Erythroblast (primary cell): ENCODE measurements around the gene C2CD4C.
"Not testable (repeated sequence)": the region's sequence is repeated elsewhere in the genome, so short reads cannot be mapped to it uniquely, and the experiment has no call there.

Experiments
- DNase-seq, 2 experiments: peaks; one replicate each; lab custom pipeline; 2025; lab: John Stamatoyannopoulos, UW
- GATA1 ChIP-seq: IDR thresholded peaks from 2 replicates; pipeline ENCODE4 v1.6.1; 2011; ENCODE audit warnings: low read depth, mild to moderate bottlenecking, control low read depth, low read length, moderate library complexity
- POLR2A ChIP-seq: IDR thresholded peaks from 2 replicates; pipeline ENCODE4 v1.6.1; 2011; ENCODE audit warnings: mild to moderate bottlenecking, low read length

Gene C2CD4C

DNA sequence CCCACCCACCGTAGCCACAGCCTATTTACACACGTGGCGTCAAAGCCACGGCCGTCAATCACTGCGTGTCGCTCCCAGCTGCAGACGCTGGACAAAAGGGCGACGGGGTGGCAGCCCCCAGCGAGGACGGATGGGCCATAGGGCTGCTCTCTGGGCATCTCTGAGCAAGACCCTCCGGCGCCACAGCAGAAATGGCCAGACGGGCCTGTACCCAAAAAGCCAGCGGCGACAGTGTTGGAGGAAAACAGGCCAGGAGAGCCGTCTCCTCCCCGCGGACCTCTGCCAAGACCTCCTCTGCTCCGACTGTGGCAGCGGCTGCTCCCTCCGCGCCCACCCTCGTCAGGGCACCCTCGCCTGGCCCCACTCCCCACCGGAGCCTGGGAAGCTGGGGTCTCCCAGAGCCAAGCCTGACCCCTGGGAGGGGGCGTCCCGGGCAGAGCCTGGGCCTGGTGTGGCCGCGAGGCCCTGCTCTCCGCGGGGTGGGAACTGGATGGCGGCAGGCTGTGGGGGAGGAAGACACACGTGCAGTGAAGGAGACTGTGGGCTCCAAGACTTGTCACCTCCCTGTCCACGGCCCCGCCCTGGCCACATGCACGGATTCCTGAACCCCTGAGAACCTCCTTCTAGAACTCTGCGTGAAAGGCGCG, 2.7 kb downstream of the C2CD4C start:
- DNase-seq: no peak
- TF ChIP-seq GATA1 (no peak), POLR2A (no peak)

DNA sequence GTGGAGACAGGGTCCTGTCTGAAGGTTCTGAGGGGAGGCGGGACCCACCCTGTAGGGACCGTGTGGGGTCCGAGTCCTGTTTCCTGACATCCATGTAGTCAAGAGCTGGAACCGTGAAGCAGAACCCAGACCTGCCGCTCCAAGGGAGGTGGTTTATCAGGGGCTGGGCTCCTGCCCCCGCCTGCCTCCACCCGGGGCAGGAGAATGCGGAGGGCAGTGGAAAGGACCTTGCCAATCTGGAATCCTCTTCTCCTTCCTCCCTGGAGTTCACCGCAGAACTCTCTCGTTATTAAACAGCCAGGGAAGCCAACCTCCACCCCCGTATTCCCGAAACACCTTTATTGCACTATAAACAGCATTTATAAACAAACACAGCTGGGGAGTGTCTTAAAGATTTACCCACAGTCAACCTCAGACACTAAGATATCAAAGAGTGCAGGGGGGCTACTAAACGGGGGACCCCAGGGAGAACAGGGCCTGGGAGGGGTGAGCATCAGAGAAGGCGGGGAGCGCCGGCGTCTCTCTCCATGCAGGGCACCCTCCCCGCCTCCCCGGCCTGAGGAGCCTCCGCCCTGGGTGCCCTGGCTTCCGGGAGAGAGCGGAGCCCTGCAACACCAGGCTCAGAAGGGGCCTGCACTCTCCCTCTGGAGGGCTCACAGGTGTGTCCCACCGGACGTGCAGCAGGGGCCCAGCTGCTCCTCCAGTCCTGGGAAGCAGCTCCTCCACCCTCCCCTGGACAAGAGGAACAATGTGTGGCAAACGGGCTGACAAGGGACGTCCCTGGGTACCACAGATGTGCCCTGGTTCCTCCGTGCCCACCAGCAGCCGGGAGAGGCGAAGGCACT, 3.6 kb downstream of the C2CD4C start:
- TF ChIP-seq GATA1 (no peak), POLR2A (no peak)
- no peak for DNase-seq

DNA sequence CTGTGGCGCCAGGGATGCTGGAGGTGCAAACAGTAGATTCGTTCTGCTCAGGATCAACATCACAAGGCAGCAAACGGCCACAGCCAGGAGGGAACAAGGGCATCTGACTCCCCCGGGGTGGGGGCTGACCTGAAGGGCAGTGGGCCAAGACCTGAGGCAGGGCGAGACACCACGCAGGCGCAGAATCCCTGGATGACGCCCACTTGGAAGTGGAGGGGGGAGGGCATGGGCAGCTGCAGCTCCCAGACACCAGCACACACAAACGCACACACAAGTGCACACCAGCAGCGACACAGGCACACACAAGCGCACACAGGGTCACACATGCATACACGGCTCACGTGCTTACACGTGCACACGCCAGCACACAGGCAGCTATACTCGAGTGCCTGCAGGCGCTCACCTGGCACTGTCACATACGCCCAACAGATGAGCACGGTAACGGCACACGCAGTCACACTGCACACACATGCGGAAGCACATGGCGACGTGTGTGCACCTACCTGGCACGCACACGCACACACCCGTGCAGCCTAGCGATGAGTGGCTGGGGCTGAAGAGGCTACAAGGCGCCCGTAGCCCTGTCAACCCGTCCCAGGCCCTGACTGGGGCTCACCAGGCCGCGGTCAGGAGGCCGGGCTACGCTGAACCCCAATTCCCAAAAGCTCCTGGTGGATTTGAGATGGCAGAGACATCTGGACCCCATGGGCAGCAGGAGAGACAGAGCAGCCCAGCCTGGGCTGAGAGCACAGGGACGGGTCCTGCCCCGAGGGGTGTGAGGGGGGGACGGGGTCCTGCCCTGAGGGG, 5.5 kb downstream of the C2CD4C start:
- TF ChIP-seq GATA1 (no peak), POLR2A (no peak)
- DNase-seq: no peak

DNA sequence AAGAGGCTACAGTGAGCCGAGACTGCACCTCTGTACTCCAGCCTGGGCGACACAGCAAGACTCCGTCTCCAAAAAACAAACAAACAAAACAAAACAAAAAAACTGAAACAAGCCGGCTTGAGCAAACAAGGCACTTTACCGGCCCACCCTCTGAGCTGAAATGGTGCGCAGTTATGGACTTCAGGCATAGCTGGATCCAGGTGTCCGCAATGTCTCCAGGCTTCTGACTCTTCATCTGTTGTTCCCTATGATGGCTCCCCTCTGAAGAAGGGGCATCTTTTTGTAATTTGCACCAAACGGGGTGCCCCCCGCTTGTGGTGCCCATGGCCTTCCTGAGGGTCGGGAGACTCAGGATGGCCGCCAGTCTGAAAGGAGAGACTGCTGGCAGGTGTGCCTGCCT, 6.2 kb downstream of the C2CD4C start:
- no peak for TF ChIP-seq GATA1
- TF ChIP-seq POLR2A: no peak
- DNase-seq: no peak

- DNase-seq: no peak
- TF ChIP-seq GATA1 (no peak), POLR2A (no peak)
Measured at GRCh38 chr19:401866-402511, 7.0 kb downstream of the C2CD4C start.

DNA sequence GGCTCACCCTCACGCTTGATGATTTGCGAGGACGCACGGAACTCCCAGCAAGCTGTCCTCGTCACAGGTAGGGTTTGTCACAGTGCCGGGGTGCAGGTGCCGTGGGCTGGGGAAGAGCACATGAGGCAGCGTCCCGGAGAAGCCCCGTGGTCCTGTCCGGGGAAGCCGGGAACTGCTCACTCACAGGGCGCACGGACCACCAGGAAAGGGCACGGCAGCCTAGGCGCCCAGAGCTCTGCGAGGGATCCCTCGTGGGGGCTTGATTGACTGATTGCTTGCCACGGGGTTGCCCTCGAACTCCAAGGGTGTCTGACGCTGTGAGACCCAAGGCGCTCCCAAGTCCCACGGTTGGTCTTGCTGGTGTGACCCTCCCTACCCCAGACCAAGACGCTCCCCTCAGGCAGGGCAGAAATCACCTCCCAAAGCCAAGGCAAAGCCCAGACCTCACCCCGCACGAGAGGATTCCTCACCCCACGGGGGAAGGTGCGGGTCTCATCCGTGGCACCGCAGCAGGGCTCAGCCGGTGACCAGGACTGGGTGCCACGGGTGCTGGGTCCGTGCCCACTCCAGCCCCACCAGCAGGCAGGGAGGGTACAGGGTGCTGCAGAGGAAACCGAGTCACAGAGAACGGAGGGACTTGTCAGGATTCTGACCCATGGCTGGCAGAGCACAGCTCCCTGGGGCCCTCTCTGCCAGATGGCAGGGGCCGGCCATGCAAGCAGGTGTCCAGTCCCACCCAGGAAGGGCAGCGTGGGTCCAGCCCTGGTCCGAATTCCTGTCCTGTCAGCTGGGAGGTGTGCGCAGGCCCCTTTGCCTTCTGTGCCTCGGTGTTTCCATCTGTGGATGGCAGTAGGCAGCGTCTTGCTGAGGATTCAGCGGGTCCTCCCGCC, 7.7 kb downstream of the C2CD4C start:
- DNase-seq: no peak
- TF ChIP-seq POLR2A: no peak
- TF ChIP-seq GATA1: no peak

DNA sequence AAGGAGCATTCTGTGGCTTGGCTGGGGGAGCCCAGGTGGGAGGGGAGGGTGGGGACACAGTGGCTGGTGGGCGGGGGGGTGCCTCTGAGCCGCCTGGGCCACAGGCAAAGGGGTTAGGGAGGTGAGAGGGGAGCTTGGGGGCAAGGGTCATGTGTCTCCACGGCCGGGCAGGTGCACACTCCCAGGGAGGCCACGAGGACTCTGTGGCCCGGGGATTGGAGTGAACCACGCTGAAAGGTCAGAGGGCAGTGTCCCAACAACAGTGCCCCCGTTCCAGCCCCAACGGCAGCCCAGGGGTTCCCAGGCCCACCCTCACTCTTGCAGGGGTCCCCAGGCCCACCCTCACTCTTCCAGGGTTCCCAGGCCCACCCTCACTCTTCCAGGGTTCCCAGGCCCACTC, 9.6 kb downstream of the C2CD4C start:
- TF ChIP-seq GATA1 (no peak), POLR2A (no peak)
- no peak for DNase-seq

DNA sequence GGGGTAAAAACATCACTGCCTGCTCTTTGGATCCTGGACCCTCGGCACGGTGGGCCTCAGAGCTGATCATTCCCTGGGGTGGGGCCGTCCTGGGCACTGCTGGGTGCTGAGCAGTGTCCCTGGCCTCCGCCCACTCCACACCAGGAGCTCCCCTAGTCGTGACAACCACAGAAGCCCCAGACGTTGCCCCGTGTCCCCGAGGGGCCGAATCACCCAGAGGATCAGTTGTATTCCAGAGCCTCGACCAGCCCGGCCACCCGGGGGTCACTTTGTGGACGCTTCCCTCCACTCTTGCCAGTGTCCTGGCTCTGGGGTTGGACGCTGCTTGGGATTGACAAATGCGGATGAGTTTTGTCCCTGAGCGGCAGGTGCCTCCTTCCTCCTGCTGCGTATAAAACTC, 10.2 kb downstream of the C2CD4C start:
- TF ChIP-seq POLR2A (no peak), GATA1 (no peak)
- no peak for DNase-seq

GRCh38 chr19:397941-398706, 10.8 kb downstream of the C2CD4C start:
- TF ChIP-seq GATA1: no peak
- no peak for TF ChIP-seq POLR2A
- DNase-seq: no peak

GRCh38 chr19:397321-397720, 11.6 kb downstream of the C2CD4C start:
- TF ChIP-seq POLR2A: no peak
- TF ChIP-seq GATA1: no peak
- DNase-seq: no peak

DNA sequence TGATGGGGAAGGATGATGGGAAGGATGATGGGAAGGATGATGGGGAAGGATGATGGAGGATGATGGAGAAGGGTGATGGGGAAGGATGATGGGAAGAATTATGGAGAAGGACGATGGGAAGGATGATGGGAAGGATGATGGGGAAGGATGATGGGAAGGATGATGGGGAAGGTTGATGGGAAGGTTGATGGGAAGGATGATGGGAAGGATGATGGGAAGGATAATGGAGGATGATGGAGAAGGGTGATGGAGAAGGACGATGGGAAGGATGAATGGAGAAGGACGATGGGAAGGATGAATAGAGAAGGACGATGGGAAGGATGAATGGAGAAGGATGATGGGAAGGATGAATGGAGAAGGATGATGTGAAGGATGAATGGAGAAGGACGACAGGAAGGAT, 13.5 kb downstream of the C2CD4C start:
- TF ChIP-seq POLR2A: no peak
- TF ChIP-seq GATA1: no peak
- no peak for DNase-seq

GRCh38 chr19:394857-395256, 14.1 kb downstream of the C2CD4C start:
- not testable (repeated sequence) for DNase-seq

DNA sequence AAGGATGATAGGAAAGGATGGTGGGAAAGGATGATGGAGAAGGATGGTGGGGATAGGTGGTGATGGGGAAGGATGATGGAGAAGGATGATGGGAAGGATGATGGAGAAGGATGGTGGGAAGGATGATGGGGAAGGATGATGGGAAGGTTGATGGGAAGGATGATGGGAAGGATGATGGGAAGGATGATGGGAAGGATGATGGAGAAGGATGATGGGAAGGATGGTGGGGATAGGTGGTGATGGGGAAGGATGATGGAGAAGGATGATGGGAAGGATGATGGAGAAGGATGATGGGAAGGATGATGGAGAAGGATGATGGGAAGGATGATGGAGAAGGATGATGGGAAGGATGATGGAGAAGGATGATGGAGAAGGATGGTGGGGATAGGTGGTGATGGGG, 15.4 kb downstream of the C2CD4C start:
- not testable (repeated sequence) for DNase-seq
